Smooth muscle cell (in vitro differentiated cells): ENCODE results near the gene DNAH9. TPM values are rescaled to one million over a fixed set of nuclear protein-coding genes. Genes with fewer than 3 reads are reported as not detected.

ENCODE experiments used
- DNase-seq: peaks from one replicate; lab custom pipeline; 2025; ENCODE audit not compliant: unreplicated experiment; lab: John Stamatoyannopoulos, UW
- H2AFZ ChIP-seq: fragments of 200-600 bp; sonication (generic); 2 replicates; pipeline ENCODE4 v1.6.0; 2016; ENCODE audit warnings: antibody characterized with exemption, low read depth, mild to moderate bottlenecking
- H3F3A ChIP-seq: fragments of 200-600 bp; sonication (generic); 2 replicates; pipeline ENCODE4 v1.6.0; 2017; ENCODE audit warnings: antibody characterized with exemption, low read depth
- H3K27ac ChIP-seq: fragments of 200-600 bp; sonication (generic); 2 replicates; pipeline ENCODE4 v1.5.1; 2016; ENCODE audit warnings: low read depth, mild to moderate bottlenecking
- H3K27me3 ChIP-seq: fragments of 200-600 bp; sonication (generic); 2 replicates; pipeline ENCODE4 v1.6.1; 2016; ENCODE audit warnings: low read depth, mild to moderate bottlenecking
- H3K36me3 ChIP-seq: fragments of 200-600 bp; sonication (generic); 2 replicates; pipeline ENCODE4 v1.5.1; 2016; ENCODE audit warnings: low read depth
- H3K4me1 ChIP-seq: fragments of 200-600 bp; sonication (generic); 2 replicates; pipeline ENCODE4 v1.5.1; 2016; ENCODE audit warnings: low read depth
- H3K4me2 ChIP-seq: fragments of 200-600 bp; sonication (generic); 2 replicates; pipeline ENCODE4 v1.6.0; 2016; ENCODE audit warnings: mild to moderate bottlenecking
- H3K4me3 ChIP-seq: fragments of 200-600 bp; sonication (generic); 2 replicates; pipeline ENCODE4 v1.5.1; 2016; ENCODE audit warnings: mild to moderate bottlenecking
- H3K79me2 ChIP-seq: fragments of 200-600 bp; sonication (generic); 2 replicates; pipeline ENCODE4 v1.6.0; 2016; ENCODE audit warnings: low read depth, mild to moderate bottlenecking
- H3K9ac ChIP-seq: fragments of 200-600 bp; sonication (generic); 2 replicates; pipeline ENCODE4 v1.6.0; 2016; ENCODE audit warnings: low read depth
- H3K9me3 ChIP-seq: fragments of 200-600 bp; sonication (generic); replicated peaks from 2 replicates; pipeline ENCODE4 v1.5.1; 2016; ENCODE audit warnings: low read depth
- H4K20me1 ChIP-seq: fragments of 200-600 bp; sonication (generic); 2 replicates; pipeline ENCODE4 v1.6.0; 2016; ENCODE audit warnings: low read depth
- CTCF ChIP-seq: fragments of 200-600 bp; sonication (generic); IDR thresholded peaks from 2 replicates; pipeline ENCODE4 v1.5.1; 2017; ENCODE audit warnings: borderline replicate concordance, mild to moderate bottlenecking, antibody characterized with exemption; ENCODE audit not compliant: insufficient read depth, poor library complexity, severe bottlenecking
- WGBS: methylation state at CpG from one replicate; pipeline ENCODE4 v1.1.7; 2016; ENCODE audit warnings: low lambda C conversion rate; 5-methylcytosine and 5-hydroxymethylcytosine counted together
- polyA plus RNA-seq: library from polyadenylated mRNA; unstranded; fragments of >200 nt; fragmentation: Nextera tagmentation; extraction: Ambion mirVana; gene quantifications from 2 replicates; pipeline ENCODE4 v1.2.1, GENCODE V29; 2016
- total RNA-seq: library from RNA; depleted of rRNA; stranded (reverse); fragments of >200 nt; gene quantifications from 2 replicates; pipeline ENCODE4 v1.2.3, GENCODE V29; 2014

The DNAH9 gene
- total and polyA plus RNA-seq, 2 experiments from 2014 or later = 0.30 to 0.49 TPM

GRCh38 chr17:11893862-11894261 lies 295.6 kb downstream of the DNAH9 start:
- TF ChIP-seq CTCF = no peak
- Histone ChIP-seq H3K9me3 (no peaks in the 10 kb centered on the region), H3K27me3 (no peaks in the 10 kb centered on the region), H3K4me1 (peaks cover 3% of the 10 kb centered on the region), H3K79me2 (no peaks in the 10 kb centered on the region), H3F3A (no peaks in the 10 kb centered on the region), H3K4me3 (no peak overlapping the region), H3K27ac (no peak overlapping the region), H2AFZ (no peak overlapping the region), H4K20me1 (no peaks in the 10 kb centered on the region), H3K4me2 (no peak overlapping the region), H3K9ac (no peak overlapping the region), H3K36me3 (no peaks in the 10 kb centered on the region)
- WGBS = 95% methylated on average over 4 of the region's 4 CpGs
- no peak for DNase-seq

DNA sequence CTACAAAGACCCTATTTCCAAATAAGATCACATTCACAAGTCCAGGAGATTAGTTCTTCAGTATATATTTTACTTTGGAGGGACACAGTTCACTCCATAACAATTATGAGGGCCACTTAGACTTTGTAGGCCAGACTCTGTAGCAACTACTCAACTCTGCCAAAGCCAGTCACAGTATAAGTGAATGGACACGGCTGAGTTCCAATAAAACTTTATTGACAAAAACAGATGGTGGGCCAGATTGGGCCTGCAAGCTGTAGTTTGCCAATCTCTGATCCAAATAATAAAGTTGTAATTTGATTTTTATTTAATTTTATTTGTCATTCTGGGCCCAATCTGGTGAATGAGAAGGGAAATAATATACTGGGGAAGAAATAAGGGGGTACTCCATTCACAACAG lies 297.9 kb downstream of the DNAH9 start:
- Histone ChIP-seq H4K20me1 (no peaks in the 10 kb centered on the region), H3F3A (no peaks in the 10 kb centered on the region), H3K4me1 (peaks cover 6% of the 10 kb centered on the region), H3K4me3 (no peak overlapping the region), H3K9ac (no peak overlapping the region), H3K27ac (no peak overlapping the region), H3K79me2 (no peaks in the 10 kb centered on the region), H3K9me3 (no peaks in the 10 kb centered on the region), H3K27me3 (no peaks in the 10 kb centered on the region), H2AFZ (no peak overlapping the region), H3K4me2 (no peak overlapping the region), H3K36me3 (no peaks in the 10 kb centered on the region)
- 91% methylated on average over 1 of the region's 1 CpG for WGBS
- TF ChIP-seq CTCF = no peak
- DNase-seq = no peak

GRCh38 chr17:11898526-11899235 lies 300.4 kb downstream of the DNAH9 start:
- H3K27me3 ChIP-seq = no peaks in the 10 kb centered on the region
- no peaks in the 10 kb centered on the region for H3F3A ChIP-seq
- no peaks in the 10 kb centered on the region for H4K20me1 ChIP-seq
- TF ChIP-seq CTCF = no peak
- H2AFZ ChIP-seq = no peak overlapping the region
- H3K9me3 ChIP-seq = no peaks in the 10 kb centered on the region
- H3K4me1 ChIP-seq = peaks cover 6% of the 10 kb centered on the region
- H3K27ac ChIP-seq = no peak overlapping the region
- no peak overlapping the region for H3K9ac ChIP-seq
- H3K4me3 ChIP-seq = no peak overlapping the region
- 87% methylated on average over 7 of the region's 7 CpGs for WGBS
- H3K36me3 ChIP-seq = no peaks in the 10 kb centered on the region
- H3K79me2 ChIP-seq = no peaks in the 10 kb centered on the region
- no peak overlapping the region for H3K4me2 ChIP-seq
- DNase-seq = no peak

DNA sequence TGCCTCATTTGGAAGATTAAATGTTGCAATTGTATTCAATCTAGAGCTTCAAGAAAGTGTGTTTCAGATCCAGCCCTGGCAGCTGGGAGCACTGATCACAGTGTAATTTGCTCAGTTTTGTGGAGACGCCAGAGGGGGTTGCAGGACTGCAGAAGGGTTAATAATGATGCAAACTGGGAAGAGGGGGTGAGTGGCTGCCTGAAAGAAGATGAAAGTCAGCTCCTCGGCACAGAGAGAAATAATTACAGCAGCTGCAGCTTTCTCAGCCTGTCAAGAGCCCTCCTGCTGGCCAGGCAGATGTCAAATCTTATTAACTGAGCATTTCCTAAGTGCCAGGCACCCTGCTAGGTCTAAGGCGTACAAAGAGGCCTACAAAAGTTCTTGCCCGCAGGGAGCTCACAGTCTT lies 301.3 kb downstream of the DNAH9 start:
- no peaks in the 10 kb centered on the region for H4K20me1 ChIP-seq
- H3K9me3 ChIP-seq = no peaks in the 10 kb centered on the region
- TF ChIP-seq CTCF = peak; percentile 7
- H2AFZ ChIP-seq = no peak overlapping the region
- no peak overlapping the region for H3K4me2 ChIP-seq
- no peak overlapping the region for H3K4me3 ChIP-seq
- H3K79me2 ChIP-seq = no peaks in the 10 kb centered on the region
- H3K27ac ChIP-seq = no peak overlapping the region
- H3K27me3 ChIP-seq = no peaks in the 10 kb centered on the region
- peaks cover 6% of the 10 kb centered on the region for H3K4me1 ChIP-seq
- no peaks in the 10 kb centered on the region for H3F3A ChIP-seq
- WGBS = 49% methylated on average over 4 of the region's 4 CpGs
- no peak for DNase-seq
- H3K9ac ChIP-seq = no peak overlapping the region
- no peaks in the 10 kb centered on the region for H3K36me3 ChIP-seq
